IPS-NIHi11 (cell line): ENCODE measurements around the gene AGXT.

ENCODE experiments used
- DNase-seq: peaks from one replicate; pipeline ENCODE4 v3.0.0; 2012; ENCODE audit warnings: mixed read lengths, low spot score

AGXT gene

DNA sequence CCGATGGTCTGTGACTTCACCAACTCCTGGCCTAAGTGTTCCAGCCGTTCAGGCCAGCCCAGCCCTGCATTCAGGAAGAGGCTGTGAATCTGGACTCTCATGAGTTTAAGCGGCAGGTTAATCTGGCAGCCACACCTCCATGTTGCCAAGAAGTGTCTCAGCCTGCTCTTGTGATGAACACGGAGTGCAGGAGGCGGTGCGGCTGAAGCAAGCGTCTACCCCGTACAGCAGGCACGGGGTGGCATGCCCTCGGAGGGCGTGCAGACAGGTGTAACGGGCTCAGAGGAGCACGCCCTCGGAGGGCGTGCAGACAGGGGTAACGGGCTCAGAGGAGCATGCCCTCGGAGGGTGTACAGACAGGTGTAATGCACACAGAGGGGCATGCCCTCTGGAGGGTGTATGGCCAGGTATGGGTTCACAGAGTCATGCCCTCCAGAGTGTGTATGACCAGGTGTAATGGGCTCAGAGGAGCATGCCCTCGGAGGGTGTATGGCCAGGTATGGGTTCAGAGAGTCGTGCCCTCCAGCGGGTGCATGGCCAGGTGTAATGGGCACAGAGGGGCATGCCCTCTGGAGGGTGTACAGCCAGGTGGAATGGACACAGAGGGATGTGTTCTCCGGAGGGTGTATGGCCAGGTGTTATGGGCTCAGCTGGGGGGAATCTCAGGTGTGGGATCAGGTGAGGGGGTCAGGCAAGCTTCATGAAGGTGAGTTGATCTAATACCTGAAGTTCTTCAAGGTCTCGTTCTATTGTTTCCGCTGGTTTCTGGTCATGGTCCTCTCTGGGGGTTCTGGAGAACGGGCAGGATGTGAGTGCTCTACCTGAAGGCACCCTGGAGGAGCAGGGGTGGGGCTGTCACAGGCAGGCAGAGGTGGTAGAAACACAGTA is 60.1 kb downstream of the AGXT start:
- DNase-seq, result peak; percentile 3

DNA sequence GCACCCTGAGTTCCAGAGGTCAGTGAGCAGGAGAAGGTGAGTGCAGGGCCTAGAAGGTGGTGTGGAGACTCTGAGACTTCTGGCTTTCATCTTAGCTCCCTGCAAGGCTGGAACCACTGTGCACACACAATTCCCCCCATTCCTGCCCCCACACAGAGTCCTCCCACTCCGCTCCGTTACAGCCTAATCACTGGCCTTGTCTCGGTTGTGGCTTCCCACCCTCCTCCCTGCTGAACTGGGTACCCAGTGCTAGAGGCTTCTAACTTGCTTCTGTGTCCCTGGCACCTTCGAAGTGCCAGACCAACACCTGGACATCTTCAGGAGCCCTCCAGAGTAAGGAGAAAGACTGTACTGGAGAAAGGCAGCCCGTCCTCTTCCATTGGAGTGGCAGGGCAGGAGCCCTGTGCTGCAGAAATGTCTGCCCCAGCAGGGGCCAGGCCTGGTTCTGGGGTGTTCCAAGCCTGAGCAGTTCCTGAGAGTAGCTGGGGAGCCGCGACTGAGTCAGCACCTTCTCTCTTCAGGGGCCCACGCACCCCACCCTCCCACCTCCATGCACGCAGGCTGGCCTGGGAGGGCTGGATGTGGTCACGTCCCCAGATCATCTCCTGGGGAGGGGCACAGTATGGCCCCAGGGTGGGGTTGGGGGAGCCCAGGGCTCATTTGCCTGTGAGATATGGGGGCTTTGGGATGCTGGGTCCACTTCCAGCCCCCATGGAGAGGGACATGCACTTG is 60.9 kb downstream of the AGXT start:
- DNase-seq, result peak; percentile 3
